Erythroblast (primary cell): Measurements from ENCODE around the gene DOCK4.

Source experiments
- GATA1 ChIP-seq: IDR thresholded peaks from 2 replicates; pipeline ENCODE4 v1.6.1; 2011; ENCODE audit warnings: low read depth, mild to moderate bottlenecking, control low read depth, low read length, moderate library complexity
- POLR2A ChIP-seq: IDR thresholded peaks from 2 replicates; pipeline ENCODE4 v1.6.1; 2011; ENCODE audit warnings: mild to moderate bottlenecking, low read length

GRCh38 chr7:112083776-112084355 is 122.3 kb downstream of the DOCK4 start:
- TF ChIP-seq POLR2A, result no peak
- TF ChIP-seq GATA1, result no peak
